Effector CD4-positive, alpha-beta T cell (primary cell): ENCODE results near the gene TAF8.

Experiments used
- DNase-seq: peaks from one replicate; pipeline ENCODE4 v3.0.0-alpha.2; 2020

The TAF8 gene

GRCh38 chr6:42125663-42126062 lies 75.3 kb downstream of the TAF8 start:
- DNase-seq, result no peak

GRCh38 chr6:42128460-42129359 lies 78.4 kb downstream of the TAF8 start:
- DNase-seq, result no peak

GRCh38 chr6:42129360-42129676 lies 79.0 kb downstream of the TAF8 start:
- no peak for DNase-seq

GRCh38 chr6:42131531-42131930 lies 81.2 kb downstream of the TAF8 start:
- no peak for DNase-seq

- no peak for DNase-seq
Observed at GRCh38 chr6:42133926-42134325, 83.6 kb downstream of the TAF8 start.

- no peak for DNase-seq
Observed at GRCh38 chr6:42135161-42135560, 84.8 kb downstream of the TAF8 start.

- no peak for DNase-seq
Observed at GRCh38 chr6:42135722-42136121, 85.4 kb downstream of the TAF8 start.

GRCh38 chr6:42136508-42137193 lies 86.3 kb downstream of the TAF8 start:
- no peak for DNase-seq
